GM21576 (cell line): ENCODE results near the gene FBLN2.

Experiments used
- ATAC-seq: cut with Tn5 transposase; IDR thresholded peaks from one replicate; pipeline ENCODE4 v1.9.1; 2021; ENCODE audit warnings: mild to moderate bottlenecking, moderate library complexity; ENCODE audit not compliant: unreplicated experiment

FBLN2 gene

DNA sequence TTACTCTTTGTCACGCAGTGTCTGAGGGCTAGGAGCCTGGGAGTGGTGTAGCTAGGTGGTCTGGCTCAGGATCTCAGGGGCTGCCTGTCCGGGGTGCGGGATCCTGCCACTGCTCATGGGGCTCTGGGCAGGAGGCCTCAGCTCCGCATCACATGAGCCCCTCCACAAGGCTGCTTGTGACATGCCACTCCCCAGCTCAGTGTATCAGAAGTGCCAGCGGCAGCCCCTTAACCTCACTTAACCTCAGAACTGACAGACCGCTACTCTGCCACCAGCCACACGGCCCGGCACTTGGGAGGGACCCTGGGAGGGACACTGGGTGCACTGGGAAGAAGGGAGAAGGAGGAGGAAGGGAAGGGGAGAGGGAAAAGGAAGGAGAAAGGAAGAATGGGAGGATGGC, 87.9 kb downstream of the FBLN2 start:
- no peak for ATAC-seq

DNA sequence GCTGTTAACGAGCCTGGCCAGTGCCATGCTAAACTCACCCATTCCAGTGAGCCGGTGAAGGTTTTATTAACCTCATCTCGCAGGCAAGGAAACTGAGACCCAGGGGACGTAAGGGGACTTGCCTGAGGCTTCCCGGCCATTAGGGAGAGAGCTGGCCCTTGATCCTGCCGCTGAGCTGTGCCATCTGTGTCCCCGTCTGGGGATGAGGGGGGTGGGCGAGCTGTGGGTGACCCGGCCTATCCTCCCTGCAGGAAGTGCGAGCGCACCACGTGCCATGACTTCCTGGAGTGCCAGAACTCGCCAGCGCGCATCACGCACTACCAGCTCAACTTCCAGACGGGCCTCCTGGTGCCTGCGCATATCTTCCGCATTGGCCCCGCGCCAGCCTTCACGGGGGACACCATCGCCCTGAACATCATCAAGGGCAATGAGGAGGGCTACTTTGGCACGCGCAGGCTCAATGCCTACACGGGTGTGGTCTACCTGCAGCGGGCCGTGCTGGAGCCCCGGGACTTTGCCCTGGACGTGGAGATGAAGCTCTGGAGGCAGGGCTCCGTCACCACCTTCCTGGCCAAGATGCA, 88.5 kb downstream of the FBLN2 start:
- no peak for ATAC-seq

DNA sequence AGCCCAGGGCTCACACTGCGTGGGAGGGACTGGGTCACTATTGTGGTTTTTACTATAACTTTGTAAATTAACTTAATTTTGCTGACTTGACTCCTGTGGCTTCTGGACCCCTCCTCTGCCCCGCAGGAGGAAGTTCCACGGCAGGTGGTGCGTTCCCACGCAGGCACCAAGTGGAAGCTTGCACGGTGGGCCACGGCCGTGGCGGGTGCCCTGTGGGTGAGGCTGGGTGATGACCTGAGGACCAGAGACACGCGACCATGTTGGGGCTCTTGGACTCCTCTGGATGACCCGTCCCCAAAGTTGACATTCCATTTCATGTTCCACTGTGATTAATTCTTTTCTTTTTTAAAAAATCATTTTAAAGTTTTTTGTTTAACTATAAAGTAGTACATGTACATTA, 89.0 kb downstream of the FBLN2 start:
- no peak for ATAC-seq

GRCh38 chr3:13638927-13639326, 90.0 kb downstream of the FBLN2 start:
- no peak for ATAC-seq

DNA sequence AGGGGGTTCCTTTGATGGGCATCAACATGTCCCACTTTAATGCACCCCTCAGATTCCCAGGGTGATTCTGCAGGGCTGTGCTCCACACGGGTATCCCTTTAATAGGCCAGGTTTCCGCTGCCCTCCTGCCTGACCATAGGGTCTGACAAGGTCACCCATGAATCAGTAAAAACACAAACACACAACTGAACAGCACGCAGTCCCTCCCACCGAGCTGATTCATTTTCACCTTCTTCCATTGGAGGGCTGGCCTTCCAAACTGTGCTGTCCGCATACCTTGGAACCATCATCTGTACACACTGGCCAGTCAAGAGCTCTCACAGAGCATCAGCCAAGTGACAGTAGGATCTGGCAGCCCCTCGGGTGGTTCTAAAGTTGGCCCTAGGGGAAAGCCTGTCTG, 93.7 kb downstream of the FBLN2 start:
- ATAC-seq, result no peak

DNA sequence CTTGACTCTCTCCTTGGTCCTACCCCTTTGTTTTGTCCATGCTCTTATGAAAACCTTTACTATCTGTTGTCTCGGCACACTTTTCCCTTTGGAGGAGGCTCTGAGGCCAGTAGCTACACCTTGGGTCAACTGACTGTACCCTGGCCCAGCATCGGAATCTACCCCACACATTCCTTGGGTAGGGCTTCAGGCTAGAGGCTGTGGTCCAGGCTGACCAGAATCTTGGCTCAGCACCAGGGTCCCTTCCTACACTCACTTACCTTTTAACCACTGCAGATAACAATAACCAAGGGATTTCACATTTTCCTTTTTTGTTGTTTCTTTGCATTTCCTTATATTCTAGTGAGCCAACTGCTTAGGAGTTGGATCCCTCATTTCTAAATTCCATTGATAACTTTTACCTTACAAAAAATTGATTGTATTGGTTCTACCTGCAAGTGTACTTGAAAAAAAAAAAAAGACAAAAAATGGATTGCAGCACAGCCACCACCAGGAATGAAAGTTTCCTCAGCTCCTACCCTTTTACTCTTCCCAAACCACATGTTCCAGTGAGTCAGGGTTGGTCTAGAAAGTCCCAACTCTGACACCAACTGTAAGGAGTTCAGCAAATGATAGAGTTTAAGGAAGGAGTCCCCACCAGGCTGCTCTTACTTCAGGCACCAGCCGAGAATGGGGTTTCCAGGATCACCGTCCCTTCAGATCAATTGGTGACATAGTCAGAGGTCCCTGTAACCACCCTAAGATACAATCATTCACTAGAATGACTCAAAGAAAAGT, 95.6 kb downstream of the FBLN2 start:
- ATAC-seq, result no peak

GRCh38 chr3:13645801-13646637, 97.1 kb downstream of the FBLN2 start:
- ATAC-seq, result no peak

DNA sequence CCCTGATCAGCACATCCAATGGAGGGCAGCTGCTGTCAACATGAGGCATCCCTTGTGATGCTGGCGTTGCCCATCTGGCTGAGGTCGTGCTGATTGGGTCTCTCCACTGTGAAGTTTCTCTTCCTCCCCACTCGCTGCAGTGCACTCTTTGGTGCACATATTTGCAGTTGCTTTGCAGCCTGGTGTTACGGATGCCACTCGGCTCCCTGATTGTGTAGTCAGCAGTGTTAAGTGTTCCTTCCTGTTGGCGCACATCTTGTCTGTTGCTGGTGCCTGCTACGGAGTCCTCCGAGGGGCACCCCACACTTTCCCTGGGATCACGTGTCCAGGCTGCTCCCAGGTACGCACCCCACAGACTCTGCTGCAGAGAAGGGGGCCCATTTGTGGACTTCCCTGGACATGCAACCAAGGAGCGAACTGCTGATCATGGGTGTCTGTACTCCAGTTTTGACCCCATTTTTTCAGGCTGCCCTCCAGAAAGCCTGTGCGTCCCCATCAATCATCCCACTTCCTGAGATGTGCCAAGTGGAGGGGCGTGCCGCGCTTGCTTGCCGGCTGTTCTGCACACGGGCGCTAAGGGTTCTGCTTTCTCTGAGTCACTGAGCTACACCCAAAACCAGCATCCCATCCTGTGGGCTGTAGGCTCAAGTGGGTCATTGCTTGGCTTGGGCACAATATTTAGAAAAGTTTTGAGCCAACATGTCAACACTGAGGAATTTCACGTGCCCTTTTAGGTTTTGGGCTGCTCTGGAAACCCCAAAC, 98.6 kb downstream of the FBLN2 start:
- no peak for ATAC-seq

GRCh38 chr3:13648060-13649001, 99.4 kb downstream of the FBLN2 start:
- peak; percentile 57 for ATAC-seq

GRCh38 chr3:13650210-13651056, 101.5 kb downstream of the FBLN2 start:
- peak; percentile 67 for ATAC-seq

DNA sequence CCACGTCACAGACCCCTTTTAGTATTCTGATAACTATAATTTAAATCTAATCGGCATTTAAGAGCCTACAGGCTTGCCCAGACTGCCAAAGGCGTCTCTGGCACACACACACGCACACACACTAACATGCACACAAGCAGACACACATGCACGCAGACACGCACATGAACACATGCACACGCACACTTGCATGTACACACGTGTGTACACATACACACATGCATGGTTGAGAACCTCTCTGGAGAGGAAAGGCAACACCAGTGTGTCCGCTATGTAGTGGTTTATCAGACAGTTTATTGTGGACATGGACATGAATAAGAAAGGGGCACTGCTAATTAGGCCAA, 102.1 kb downstream of the FBLN2 start:
- ATAC-seq, result no peak

- ATAC-seq, result no peak
These were observed 103.0 kb downstream of the FBLN2 start for GRCh38 chr3:13651775-13652428.

DNA sequence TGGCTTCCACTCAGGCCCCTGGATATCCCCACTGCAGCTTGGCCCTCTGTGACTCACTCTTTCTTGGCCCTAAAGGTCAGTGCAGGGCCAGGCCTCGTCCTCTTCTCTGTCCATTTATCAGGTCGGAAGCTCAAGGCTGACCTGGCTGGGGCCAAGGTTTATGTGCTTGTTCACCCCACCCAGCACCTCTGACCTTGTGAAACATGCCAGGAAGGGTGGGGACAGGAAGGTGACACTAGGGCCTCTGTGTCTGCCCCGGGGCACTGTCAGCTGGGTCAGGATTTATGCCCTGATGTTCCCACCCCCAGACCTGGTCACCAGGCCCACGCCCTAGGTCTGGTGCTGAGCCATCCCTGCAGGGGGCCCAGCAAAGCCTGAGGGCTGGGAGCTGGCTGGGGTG, 103.8 kb downstream of the FBLN2 start:
- ATAC-seq, result no peak

DNA sequence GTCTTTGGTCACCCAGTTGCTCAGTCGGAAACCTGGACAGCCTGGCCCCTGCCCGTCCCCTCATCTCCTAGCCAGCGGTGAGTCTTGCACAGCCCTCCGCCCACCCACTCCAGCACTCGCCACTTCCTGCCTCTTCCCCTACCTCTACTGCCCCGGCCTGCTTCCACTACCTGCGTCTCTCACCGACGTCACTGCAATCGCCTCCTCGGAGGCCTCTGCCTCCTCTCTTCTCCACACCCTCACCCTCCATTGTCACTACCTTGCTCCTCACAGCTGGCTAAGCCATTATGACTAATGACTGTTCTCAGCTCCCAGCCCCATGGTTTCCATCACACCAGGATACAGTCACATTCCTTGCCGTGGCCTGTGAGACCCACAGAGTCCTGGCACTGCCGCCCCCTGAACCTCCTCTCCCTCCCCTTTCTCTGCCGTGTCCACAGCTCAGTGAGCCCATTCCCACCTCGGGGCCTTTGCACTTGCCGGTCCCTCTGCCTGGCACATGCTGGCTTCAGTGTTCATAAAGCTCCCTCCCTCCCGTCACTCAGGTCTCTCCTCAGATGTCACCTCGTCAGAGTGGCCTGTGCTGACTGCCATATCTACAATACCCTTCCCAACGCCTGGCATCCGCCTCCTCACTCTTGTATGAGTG, 104.8 kb downstream of the FBLN2 start:
- ATAC-seq, result no peak

- no peak for ATAC-seq
These were observed 105.6 kb downstream of the FBLN2 start for GRCh38 chr3:13654330-13655060.

GRCh38 chr3:13655061-13655913, 106.4 kb downstream of the FBLN2 start:
- ATAC-seq, result no peak
